Embryonic facial prominence (tissue), 1 donor: ENCODE results near the gene MTMR1.

Experiments used
- DNase-seq: peaks from one replicate; pipeline ENCODE4 v3.0.0-alpha.2; 2016; ENCODE audit errors: extremely low spot score

The MTMR1 gene

GRCh38 chrX:150696866-150697265 is 3.7 kb downstream of the MTMR1 start:
- DNase-seq, result no peak

GRCh38 chrX:150697641-150698040 is 4.4 kb downstream of the MTMR1 start:
- DNase-seq, result no peak

GRCh38 chrX:150698981-150699380 is 5.8 kb downstream of the MTMR1 start:
- no peak for DNase-seq

DNA sequence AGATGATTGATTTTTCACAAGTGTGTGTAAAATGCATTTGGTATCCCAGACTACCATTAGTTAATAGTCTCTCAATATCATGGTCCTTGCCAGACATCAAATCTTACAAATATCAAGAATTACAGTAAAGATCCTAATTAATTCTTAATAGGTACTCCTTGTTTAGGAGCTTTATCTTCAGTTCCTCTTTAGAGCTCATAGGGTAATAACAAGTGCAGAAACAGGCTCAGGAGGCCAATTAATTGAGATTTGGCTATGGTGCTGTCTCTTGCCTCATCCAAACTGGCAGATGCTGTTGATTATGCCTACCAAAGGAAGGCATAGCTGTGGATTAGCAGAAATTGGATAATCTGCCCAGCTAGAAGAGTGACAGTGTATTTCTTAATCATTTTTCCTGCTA is 6.9 kb downstream of the MTMR1 start:
- no peak for DNase-seq

DNA sequence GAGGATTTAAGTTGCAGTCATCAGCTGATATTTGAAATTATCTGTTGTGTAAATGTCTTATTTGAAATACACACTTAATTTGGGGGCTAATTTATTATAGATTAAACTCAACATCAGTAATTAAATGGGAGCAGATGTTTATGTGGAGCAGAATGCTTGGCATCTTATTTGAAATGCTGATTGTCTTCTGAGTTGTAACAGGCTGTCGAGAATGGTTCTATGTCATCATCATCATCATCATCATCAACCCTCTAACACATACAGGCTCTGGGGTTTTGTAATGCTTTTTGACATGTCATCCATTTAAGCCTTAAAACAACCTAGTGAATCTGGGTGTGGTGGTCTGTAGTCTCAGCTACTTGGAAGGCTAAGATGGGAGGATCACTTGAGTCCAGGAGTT is 8.2 kb downstream of the MTMR1 start:
- DNase-seq, result no peak

DNA sequence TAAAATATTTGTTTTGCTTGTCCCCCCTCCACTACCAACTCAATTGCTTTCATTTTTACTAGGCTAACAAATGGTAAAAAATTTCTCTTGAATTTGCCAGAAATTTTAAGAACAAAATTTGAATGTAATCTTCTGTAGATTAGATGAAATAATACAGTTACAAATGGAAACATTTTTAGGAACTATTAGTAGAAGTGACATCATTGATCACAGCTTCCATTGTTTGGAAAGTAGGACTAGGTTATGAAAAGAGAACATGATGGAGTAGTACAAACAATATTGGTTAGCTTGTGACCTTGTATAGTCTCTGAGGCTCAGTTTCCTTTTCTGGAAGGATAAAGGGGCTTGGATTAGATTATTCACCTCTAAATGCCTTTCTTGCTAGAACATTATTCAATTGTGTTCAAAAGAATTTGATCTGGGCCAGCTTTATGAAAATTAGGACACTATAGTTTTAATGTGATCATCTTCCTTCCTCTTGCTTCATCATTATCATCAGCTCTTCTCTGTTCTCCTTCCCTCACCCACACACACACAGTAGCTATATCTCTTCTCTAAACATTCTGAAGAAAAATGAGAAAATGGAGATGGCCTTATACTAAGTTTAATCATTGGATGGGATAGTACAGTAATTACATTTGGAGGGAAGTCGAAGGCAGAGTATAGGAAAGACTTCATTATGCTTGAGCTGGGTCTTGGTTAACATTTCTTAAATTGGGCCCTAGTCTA is 9.9 kb downstream of the MTMR1 start:
- no peak for DNase-seq

- DNase-seq, result no peak
These were observed 10.4 kb downstream of the MTMR1 start for GRCh38 chrX:150703695-150703974.

GRCh38 chrX:150704030-150704613 is 10.9 kb downstream of the MTMR1 start:
- no peak for DNase-seq

- no peak for DNase-seq
These were observed 19.4 kb downstream of the MTMR1 start for GRCh38 chrX:150712619-150713018.

GRCh38 chrX:150715184-150715583 is 22.0 kb downstream of the MTMR1 start:
- DNase-seq, result no peak

DNA sequence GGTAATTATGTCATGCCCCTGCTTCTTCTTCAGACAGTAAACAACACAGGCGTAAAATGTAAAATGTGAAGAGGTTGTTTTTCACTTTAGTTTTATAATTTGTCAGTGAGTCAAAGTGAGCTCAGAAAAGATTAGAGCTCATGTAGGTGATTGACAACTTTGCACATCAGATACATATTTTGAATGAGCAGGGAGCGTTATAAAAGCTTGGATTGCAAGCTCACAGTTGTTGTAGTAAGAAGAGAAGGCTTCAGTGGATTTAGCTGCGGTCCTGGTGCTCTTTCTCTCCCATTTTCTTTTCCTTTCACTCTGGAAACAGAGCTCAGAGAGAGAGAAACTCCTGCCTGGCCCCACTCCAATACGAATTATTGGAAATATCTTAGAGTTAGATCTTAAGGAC is 26.4 kb downstream of the MTMR1 start:
- no peak for DNase-seq

DNA sequence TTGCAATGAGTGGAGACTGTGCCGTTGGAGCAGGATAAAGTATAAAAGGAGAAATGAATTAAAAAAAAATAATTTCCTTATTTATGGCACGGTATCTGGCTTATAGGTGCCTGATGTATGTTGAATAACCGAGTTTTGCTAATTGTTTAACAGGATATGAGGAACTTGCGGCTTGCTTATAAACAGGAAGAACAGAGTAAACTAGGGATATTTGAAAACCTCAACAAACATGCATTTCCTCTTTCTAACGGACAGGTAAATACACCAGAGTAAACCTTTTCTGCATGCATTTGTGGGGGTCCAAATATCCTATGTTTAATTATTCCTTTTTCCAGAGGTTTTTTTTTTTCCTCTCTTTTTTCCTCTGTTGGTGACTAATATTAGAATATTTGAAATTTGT is 36.8 kb downstream of the MTMR1 start:
- no peak for DNase-seq

GRCh38 chrX:150730719-150731118 is 37.5 kb downstream of the MTMR1 start:
- DNase-seq, result no peak

DNA sequence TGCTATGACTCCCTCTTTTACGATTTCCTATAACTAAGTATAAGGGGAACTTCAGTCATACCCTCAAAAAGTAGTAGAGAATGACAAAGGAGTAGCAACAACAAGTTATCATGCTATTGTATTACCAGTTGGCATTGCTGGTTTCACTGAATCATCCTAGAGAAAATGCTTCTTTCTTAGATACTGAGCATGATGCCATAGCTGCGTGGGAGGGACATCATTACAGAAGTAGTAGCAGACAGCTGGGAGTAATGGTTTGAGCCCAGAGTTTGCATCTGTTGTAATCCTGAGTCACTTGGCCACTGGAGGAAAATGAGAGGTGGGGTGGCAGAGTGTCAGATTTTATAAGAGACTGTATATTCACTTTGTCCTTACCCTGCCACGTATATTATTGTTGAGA is 38.6 kb downstream of the MTMR1 start:
- no peak for DNase-seq

DNA sequence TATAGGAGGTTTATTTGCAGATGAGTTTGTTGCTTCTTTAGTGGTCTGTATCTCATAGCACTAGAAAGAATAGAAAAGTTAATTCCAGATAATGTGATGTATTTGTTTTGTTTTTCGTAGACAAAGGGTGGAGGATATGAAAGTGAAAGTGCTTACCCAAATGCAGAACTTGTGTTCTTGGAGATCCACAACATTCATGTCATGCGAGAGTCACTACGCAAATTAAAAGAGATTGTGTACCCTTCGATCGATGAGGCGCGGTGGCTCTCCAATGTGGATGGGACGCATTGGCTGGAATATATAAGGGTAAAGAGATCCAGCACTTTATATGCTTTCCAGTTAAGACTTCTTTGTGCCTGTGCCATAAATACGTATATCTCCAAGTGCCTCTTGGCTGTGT is 43.3 kb downstream of the MTMR1 start:
- DNase-seq, result no peak

- DNase-seq, result no peak
These were observed 58.9 kb downstream of the MTMR1 start for GRCh38 chrX:150752124-150752523.

GRCh38 chrX:150753357-150753756 is 60.2 kb downstream of the MTMR1 start:
- no peak for DNase-seq

DNA sequence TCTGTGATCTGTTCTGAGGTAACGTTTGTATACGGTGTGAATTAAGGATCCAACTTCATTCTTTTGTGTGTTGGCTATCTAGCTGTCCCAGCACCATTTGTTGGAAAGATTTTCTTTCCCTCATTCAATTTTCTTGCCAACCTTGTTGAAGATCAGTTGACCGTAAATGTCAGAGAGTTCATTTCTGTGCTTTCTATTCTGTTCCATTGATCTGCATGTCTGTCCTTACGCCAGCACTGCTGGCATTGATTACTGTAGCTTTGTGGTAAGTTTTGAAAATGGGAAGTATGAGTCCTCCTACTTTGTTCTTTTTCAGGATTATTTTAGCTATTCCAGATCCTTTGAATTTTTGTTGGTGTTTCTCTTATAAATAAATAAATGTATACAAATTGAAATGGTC is 60.8 kb downstream of the MTMR1 start:
- DNase-seq, result no peak

DNA sequence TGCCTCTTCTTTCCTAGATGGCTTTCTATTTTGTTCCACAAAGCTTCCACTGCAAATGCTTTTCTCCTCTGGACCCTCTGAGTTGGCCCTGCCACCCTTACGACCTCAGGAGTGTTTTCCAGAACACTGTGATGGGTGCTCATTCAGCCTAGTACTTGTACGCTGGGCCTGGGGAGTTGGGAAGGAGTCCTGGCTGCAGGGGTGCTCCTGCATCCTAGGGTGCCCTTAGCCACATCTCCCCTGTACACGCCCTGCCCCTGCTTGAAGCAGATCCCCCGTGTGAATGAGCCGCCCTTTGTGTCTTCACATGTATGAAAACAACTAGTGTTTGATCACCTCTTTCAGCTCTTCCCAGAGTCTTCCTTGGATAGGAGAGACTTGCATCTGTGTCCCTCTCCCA is 64.2 kb downstream of the MTMR1 start:
- DNase-seq, result no peak

GRCh38 chrX:150759568-150760416 is 66.6 kb downstream of the MTMR1 start:
- no peak for DNase-seq

DNA sequence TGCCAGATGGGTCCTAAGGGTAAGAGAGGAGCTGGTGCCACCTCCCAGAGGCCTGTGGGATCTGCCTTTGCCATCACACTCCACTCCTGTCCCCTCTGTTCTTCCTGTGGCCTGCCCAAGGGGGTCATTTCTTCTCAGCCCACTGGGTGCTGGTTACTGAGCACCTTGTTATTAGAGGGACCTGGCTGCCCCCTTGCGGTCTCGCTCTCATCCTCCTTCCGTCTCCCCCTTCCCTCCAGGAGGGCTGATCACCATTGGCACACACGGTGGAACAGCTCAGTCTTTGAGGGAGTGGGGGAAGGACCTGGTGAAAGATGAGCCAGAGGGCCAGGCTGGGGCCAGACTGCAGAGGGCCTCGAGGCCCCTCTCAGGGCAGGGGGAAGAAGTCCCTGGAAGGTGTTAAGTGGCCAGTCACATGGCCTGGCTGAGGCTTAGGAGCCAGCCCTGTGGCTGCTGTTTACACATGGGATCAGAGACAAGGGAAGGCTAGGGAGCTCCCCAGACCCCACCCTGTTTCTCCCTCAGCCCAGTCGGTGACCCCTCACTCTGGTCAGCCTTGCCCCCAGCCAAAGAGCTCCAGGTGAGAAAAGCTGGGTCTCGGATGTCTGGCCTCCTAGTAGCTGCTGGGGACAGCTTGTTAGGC is 68.1 kb downstream of the MTMR1 start:
- no peak for DNase-seq

DNA sequence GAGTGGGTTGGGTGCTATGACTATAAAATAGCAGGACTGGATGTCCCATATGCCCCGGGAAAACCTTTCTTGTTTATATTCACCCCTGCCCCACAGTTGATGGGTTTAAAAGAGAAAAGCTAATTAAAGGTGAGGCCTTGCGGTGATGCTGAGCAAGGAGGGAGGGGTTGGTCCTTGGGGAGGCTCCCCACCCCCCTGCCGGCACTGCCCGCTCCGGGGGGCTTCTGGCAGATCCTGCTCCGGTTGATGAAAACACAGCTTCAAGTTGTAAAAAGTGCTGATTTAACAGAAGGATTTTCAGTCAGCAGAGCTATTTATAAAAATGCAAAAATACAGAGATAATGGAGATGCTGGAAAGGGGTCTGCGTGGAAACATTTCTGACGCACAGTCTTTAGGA is 68.6 kb downstream of the MTMR1 start:
- DNase-seq, result no peak
